Trophoblast cell (in vitro differentiated cells and primary cell): ENCODE data around the gene CSTF1.

Experiments used
- DNase-seq, 2 donors: peaks; one replicate each; pipeline ENCODE4 v3.0.0-alpha.2; 2016
- H2AFZ ChIP-seq: 2 replicates; pipeline ENCODE4 v1.6.1; 2013; ENCODE audit warnings: low read length, moderate library complexity, mild to moderate bottlenecking; ENCODE audit not compliant: insufficient read depth, poor library complexity
- H2AK5ac ChIP-seq: 2 replicates; pipeline ENCODE4 v1.6.1; 2013; ENCODE audit warnings: mild to moderate bottlenecking, low read length
- H2BK120ac ChIP-seq: 2 replicates; pipeline ENCODE4 v1.6.1; 2013; ENCODE audit warnings: low read length, mild to moderate bottlenecking, moderate library complexity; ENCODE audit not compliant: insufficient read depth, poor library complexity
- H2BK12ac ChIP-seq: 2 replicates; pipeline ENCODE4 v1.6.1; 2013; ENCODE audit warnings: mild to moderate bottlenecking, low read length, moderate library complexity
- H2BK5ac ChIP-seq: 2 replicates; pipeline ENCODE4 v1.6.1; 2013; ENCODE audit warnings: low read length, low read depth, moderate library complexity, mild to moderate bottlenecking; ENCODE audit not compliant: poor library complexity
- H3K14ac ChIP-seq: 2 replicates; pipeline ENCODE4 v1.6.1; 2013; ENCODE audit warnings: mild to moderate bottlenecking, low read length
- H3K18ac ChIP-seq: 2 replicates; pipeline ENCODE4 v1.6.1; 2013; ENCODE audit warnings: mild to moderate bottlenecking, low read length
- H3K23ac ChIP-seq: 2 replicates; pipeline ENCODE4 v1.6.1; 2013; ENCODE audit warnings: low read length
- H3K27ac ChIP-seq: 2 replicates; pipeline ENCODE4 v1.5.1; 2013; ENCODE audit warnings: low read depth, mild to moderate bottlenecking, inconsistent platforms, low read length, moderate library complexity
- H3K27me3 ChIP-seq: 2 replicates; pipeline ENCODE4 v1.6.1; 2013; ENCODE audit warnings: inconsistent platforms, mild to moderate bottlenecking, low read length, moderate library complexity; ENCODE audit not compliant: insufficient read depth
- H3K36me3 ChIP-seq, 2 experiments: 1 replicate in 1 of 2; 2 replicates in 1 of 2; pipeline ENCODE4 v1.6.1; 2013; ENCODE audit warnings: low read length in 2 of 2, mild to moderate bottlenecking in 2 of 2, moderate library complexity in 1 of 2; ENCODE audit not compliant: insufficient read depth in 2 of 2, control insufficient read depth in 1 of 2
- H3K4ac ChIP-seq: 2 replicates; pipeline ENCODE4 v1.6.1; 2013; ENCODE audit warnings: low read depth, mild to moderate bottlenecking, low read length, moderate library complexity
- H3K4me1 ChIP-seq, 2 experiments: 1 replicate in 1 of 2; 2 replicates in 1 of 2; pipeline ENCODE4 v1.6.1; 2013; ENCODE audit warnings: low read length in 2 of 2, mild to moderate bottlenecking in 2 of 2, moderate library complexity in 1 of 2; ENCODE audit not compliant: insufficient read depth in 2 of 2, control insufficient read depth in 1 of 2
- H3K4me2 ChIP-seq: 2 replicates; pipeline ENCODE4 v1.6.1; 2013; ENCODE audit warnings: inconsistent platforms, mild to moderate bottlenecking, low read length, moderate library complexity
- H3K4me3 ChIP-seq: 2 replicates; pipeline ENCODE4 v1.5.1; 2013; ENCODE audit warnings: mild to moderate bottlenecking, low read depth, low read length, inconsistent platforms
- H3K79me1 ChIP-seq: one replicate; pipeline ENCODE4 v1.6.1; 2013; ENCODE audit warnings: low read length
- H3K79me2 ChIP-seq: 2 replicates; pipeline ENCODE4 v1.6.1; 2013; ENCODE audit warnings: low read length, mild to moderate bottlenecking; ENCODE audit not compliant: control insufficient read depth, insufficient read depth, poor library complexity
- H3K9ac ChIP-seq: 2 replicates; pipeline ENCODE4 v1.6.1; 2013; ENCODE audit warnings: mild to moderate bottlenecking, low read length
- H3K9me3 ChIP-seq: 2 replicates; pipeline ENCODE4 v1.6.1; 2013; ENCODE audit warnings: low read depth, mild to moderate bottlenecking, control low read depth, inconsistent platforms, low read length; ENCODE audit not compliant: insufficient read depth
- H4K12ac ChIP-seq: 2 replicates; pipeline ENCODE4 v1.6.1; 2013; ENCODE audit warnings: low read depth, mild to moderate bottlenecking, low read length, moderate library complexity
- H4K8ac ChIP-seq: 2 replicates; pipeline ENCODE4 v1.6.1; 2013; ENCODE audit warnings: low read depth, mild to moderate bottlenecking, low read length, moderate library complexity
- H4K91ac ChIP-seq: one replicate; pipeline ENCODE4 v1.6.1; 2013; ENCODE audit warnings: low read depth, mild to moderate bottlenecking, low read length, moderate library complexity
- WGBS: extraction: QIAGEN DNeasy Blood & Tissue Kit; methylation state at CpG from one replicate; pipeline ENCODE4 v1.1.7; 2013; ENCODE audit warnings: missing lambda C conversion rate; ENCODE audit not compliant: insufficient read length, insufficient coverage; ENCODE audit errors: extremely low coverage; 5-methylcytosine and 5-hydroxymethylcytosine counted together

CSTF1 gene

DNA sequence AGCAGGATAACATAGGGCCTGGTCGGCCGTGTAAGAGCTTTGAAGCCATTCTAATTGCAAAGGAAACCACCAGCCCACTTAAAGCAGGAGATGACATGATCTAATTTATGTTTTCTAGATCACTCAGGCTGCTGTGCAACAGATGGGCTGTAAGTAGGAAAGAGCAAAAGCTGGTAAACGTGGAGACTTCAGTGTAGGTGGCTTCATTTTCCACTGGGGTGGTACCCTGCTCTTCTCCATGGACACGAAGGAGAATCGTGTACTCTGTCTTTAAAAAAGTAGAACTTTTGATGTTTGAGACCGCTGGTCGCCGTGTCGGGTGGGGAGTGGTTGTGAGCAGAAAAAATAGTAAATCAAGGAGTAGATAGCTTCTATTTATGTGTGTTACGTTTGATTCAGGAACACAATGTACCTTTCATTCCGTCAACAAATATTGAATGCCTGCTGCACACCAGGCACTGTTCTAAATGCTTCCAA lies 26.0 kb downstream of the CSTF1 start:
- Histone ChIP-seq H2AFZ (no peak overlapping the region), H2AK5ac (no peak overlapping the region), H2BK5ac (no peak overlapping the region), H3K4me1 (peaks cover 3 to 8% of the 10 kb centered on the region in 2 experiments), H3K27ac (no peak overlapping the region), H3K9me3 (no peaks in the 10 kb centered on the region), H3K4me3 (no peak overlapping the region), H2BK120ac (no peak overlapping the region), H3K79me1 (no peaks in the 10 kb centered on the region), H3K9ac (no peak overlapping the region), H3K18ac (no peak overlapping the region), H4K12ac (no peak overlapping the region), H4K8ac (no peak overlapping the region), H3K27me3 (no peaks in the 10 kb centered on the region), H3K14ac (no peak overlapping the region), H3K79me2 (no peaks in the 10 kb centered on the region), H3K4me2 (no peak overlapping the region), H3K4ac (no peak overlapping the region), H3K36me3 (no peaks in the 10 kb centered on the region), H3K23ac (no peak overlapping the region), H2BK12ac (no peak overlapping the region), H4K91ac (no peak overlapping the region)
- DNase-seq = no peak
- WGBS = no CpG with 5 or more reads among the region's 11 CpGs

DNA sequence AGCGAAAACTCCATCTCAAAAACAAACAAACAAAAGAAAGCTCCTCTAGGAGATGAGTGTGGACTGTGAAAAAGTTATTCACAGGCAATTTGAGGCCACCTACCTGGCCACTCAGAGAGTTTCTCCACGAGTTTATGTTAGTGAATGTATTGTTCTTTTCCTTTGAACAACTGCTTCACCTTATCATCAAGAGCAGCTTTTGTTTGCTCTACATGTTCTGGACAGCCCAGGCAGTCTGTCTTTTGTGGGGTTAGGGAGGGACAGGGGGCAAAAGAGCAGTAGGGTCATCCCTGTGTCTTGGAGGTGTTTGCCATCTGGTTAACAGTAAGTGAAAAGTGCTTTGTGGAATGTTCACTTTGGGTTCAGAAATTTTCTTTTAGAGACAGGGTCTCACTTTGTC lies 27.6 kb downstream of the CSTF1 start:
- Histone ChIP-seq H4K12ac (no peak overlapping the region), H2BK5ac (no peak overlapping the region), H2AK5ac (no peak overlapping the region), H3K18ac (no peak overlapping the region), H3K36me3 (no peaks in the 10 kb centered on the region), H3K4ac (no peak overlapping the region), H4K91ac (no peak overlapping the region), H3K9ac (no peak overlapping the region), H3K27ac (no peak overlapping the region), H2BK120ac (no peak overlapping the region), H3K4me2 (no peak overlapping the region), H2AFZ (no peak overlapping the region), H3K9me3 (no peaks in the 10 kb centered on the region), H2BK12ac (no peak overlapping the region), H3K27me3 (no peaks in the 10 kb centered on the region), H3K79me2 (no peaks in the 10 kb centered on the region), H3K4me3 (no peak overlapping the region), H3K23ac (no peak overlapping the region), H4K8ac (no peak overlapping the region), H3K14ac (no peak overlapping the region), H3K79me1 (no peaks in the 10 kb centered on the region), H3K4me1 (peaks cover 3 to 8% of the 10 kb centered on the region in 2 experiments)
- no peak for DNase-seq
- WGBS = no CpG with 5 or more reads among the region's 2 CpGs

DNA sequence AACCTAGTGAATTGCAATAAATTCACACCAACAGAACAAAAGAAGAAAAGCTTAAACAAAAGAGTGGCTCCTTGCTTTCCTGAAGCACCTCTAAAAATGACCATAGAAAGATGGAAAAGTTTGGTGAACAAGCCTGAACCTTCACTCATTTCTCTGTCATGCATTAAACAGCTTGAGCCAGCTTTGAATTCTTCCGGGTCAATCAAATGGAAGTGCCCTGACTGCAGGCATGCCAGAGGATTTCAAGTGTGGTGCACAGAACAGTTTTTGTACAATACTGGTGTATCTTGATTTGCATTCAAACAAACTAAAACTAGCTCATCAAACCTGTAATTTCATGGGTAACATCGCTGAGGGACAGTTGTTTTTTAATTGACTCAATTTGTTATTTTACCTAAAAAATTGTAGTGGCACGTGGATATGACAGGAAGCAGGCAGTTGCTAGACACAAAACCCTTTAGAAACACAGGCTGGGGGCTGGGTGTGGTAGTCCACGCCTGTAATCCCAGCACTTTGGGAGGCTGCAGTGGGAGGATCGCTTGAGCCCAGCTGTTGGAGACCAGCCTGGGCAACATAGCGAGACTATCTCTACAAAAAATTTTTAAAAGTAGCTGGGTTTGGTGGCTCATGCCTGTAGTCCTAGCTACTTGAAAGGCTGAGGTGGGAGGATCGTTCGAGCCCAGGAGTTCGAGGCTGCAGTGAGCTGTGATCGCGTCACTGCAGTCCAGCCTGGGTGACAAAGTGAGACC lies 28.7 kb downstream of the CSTF1 start:
- Histone ChIP-seq H4K12ac (no peak overlapping the region), H3K27ac (no peak overlapping the region), H3K18ac (no peak overlapping the region), H2BK120ac (no peak overlapping the region), H2AFZ (no peak overlapping the region), H3K9ac (no peak overlapping the region), H2BK5ac (no peak overlapping the region), H3K23ac (no peak overlapping the region), H4K8ac (no peak overlapping the region), H2AK5ac (no peak overlapping the region), H3K79me1 (no peaks in the 10 kb centered on the region), H3K36me3 (no peaks in the 10 kb centered on the region), H3K4ac (no peak overlapping the region), H3K4me2 (no peak overlapping the region), H3K79me2 (no peaks in the 10 kb centered on the region), H2BK12ac (no peak overlapping the region), H4K91ac (no peak overlapping the region), H3K14ac (no peak overlapping the region), H3K4me3 (no peak overlapping the region), H3K27me3 (no peaks in the 10 kb centered on the region), H3K4me1 (peaks cover 3 to 8% of the 10 kb centered on the region in 2 experiments), H3K9me3 (no peaks in the 10 kb centered on the region)
- no peak for DNase-seq
- WGBS = no CpG with 5 or more reads among the region's 11 CpGs

DNA sequence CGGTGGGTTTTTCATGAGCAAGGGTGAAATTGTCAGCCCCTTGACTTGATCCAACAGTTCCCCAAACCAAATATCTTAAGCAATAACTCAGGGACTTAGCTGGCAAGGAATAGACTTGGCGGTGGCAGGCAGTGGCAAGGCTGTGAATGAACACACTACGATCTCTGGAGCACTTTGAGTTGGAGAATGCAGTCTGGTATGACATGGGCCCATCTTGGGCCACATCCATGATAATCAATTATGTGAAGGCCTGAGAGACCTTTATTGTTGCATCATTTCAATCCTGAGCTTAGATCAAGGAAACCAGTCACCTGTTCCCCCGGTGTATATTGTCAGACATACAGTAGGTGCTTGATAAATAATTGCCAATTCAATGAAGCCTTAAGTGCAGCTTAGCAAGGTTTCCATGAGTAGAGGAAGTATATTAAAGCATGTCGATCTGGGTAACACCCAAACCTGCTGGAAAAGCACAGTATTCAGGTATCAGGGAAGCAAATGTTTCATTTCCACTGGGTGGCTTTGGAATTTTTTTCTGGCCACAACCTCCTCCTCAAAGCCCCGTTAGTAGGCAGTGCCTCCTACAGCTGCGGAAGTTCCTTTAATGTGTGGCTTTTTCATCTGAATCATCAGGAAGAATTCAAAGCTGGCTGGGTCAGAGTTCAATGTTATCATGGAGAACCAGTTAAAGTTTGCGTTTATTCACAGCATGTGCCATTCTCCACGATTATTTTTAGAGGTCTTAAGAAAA lies 29.8 kb downstream of the CSTF1 start:
- no CpG with 5 or more reads among the region's 9 CpGs for WGBS
- Histone ChIP-seq H3K4ac (no peak overlapping the region), H3K79me1 (no peaks in the 10 kb centered on the region), H4K8ac (no peak overlapping the region), H2AFZ (no peak overlapping the region), H2BK12ac (peak overlapping the region; percentile 73), H4K91ac (no peak overlapping the region), H3K36me3 (no peaks in the 10 kb centered on the region), H3K9ac (no peak overlapping the region), H2AK5ac (no peak overlapping the region), H3K4me2 (no peak overlapping the region), H2BK120ac (no peak overlapping the region), H2BK5ac (no peak overlapping the region), H3K4me1 (peaks cover 3 to 8% of the 10 kb centered on the region in 2 experiments), H3K27me3 (no peaks in the 10 kb centered on the region), H3K4me3 (no peak overlapping the region), H3K14ac (no peak overlapping the region), H3K23ac (no peak overlapping the region), H3K18ac (no peak overlapping the region), H4K12ac (no peak overlapping the region), H3K27ac (no peak overlapping the region), H3K79me2 (no peaks in the 10 kb centered on the region), H3K9me3 (no peaks in the 10 kb centered on the region)
- peak; percentile 18 to 65 for DNase-seq
